Duodenal mucosa (tissue), 2 donors: Measurements from ENCODE around the gene RERE.

ENCODE experiments used
- H3K27ac ChIP-seq: one replicate; pipeline ENCODE4 v1.7.0; 2013; ENCODE audit warnings: low read depth, low read length
- H3K27me3 ChIP-seq, 2 donors: one replicate each; pipeline ENCODE4 v1.7.0; 2013; ENCODE audit warnings: low read length in 2 of 2, control low read depth in 1 of 2; ENCODE audit not compliant: insufficient read depth in 2 of 2, control insufficient read depth in 1 of 2
- H3K36me3 ChIP-seq, 2 donors: one replicate each; pipeline ENCODE4 v1.7.0; 2013; ENCODE audit warnings: low read length in 2 of 2, control low read depth in 1 of 2; ENCODE audit not compliant: insufficient read depth in 2 of 2, control insufficient read depth in 1 of 2
- H3K4me1 ChIP-seq, 2 donors: one replicate each; pipeline ENCODE4 v1.7.0; 2013; ENCODE audit warnings: low read length in 2 of 2, control low read depth in 1 of 2; ENCODE audit not compliant: insufficient read depth in 2 of 2, control insufficient read depth in 1 of 2
- H3K4me3 ChIP-seq, 2 donors: one replicate each; pipeline ENCODE4 v1.7.0; 2013; ENCODE audit warnings: low read length in 2 of 2, low read depth in 1 of 2
- H3K9ac ChIP-seq, 2 donors: one replicate each; pipeline ENCODE4 v1.7.0; 2013; ENCODE audit warnings: low read length in 2 of 2, low read depth in 1 of 2
- H3K9me3 ChIP-seq, 2 donors: one replicate each; pipeline ENCODE4 v1.7.0; 2013; ENCODE audit warnings: low read length in 2 of 2, control low read depth in 1 of 2; ENCODE audit not compliant: control insufficient read depth in 1 of 2

Gene RERE

DNA sequence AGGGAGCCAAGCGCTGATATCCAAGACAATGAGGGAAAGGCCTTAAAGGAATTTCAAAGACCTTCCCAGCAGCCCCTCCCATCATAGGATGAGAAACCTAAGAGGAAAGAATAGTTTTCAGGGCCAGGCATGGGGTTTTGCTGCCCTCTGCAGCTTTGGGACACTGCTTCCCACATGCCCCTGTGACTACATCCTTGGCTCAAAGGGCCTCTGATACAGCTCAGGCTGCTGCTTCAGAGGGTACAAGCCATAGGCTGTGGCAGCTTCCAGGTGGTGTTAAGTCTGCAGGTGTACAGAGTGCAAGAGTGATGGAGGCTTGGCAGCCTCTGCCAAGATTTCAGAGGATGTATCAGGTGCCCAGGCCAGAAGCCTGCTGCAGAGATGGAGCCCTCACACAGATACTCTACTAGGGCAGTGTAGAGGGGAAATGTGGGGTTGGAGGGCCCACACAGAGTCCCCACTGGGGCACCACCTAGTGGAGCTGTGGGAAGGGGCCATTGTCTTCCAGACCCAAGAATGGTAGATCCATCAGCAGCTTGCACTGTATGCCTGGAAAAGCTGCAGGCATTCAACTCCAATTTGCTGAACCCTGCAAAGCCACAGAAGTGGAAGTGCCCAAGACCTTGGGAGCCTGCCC lies 373.8 kb downstream of the RERE start:
- Histone ChIP-seq H3K9me3 (no peaks in the 10 kb centered on the region), H3K27ac (no peak overlapping the region), H3K27me3 (no peaks in the 10 kb centered on the region), H3K36me3 (no peaks in the 10 kb centered on the region), H3K4me1 (peaks cover 9 to 16% of the 10 kb centered on the region in 2 donors), H3K9ac (no peak overlapping the region), H3K4me3 (no peak overlapping the region)

DNA sequence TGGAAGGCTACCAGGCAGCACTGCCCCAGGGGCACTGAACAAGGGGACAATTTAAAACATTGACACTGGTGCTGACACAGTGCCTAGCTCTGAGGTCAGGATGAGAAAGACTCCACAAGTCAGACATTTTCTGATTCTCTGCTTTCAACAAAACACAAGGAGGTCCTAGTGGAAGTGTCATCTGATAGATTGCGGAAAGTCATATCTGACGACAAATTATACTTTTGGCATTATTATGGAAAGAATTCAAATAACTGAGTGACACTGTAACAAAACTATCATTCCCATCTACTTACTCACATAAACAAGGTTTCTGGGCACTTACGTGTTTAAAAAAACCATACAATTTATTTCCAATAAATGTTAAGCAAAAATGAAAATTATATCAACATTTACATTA lies 376.0 kb downstream of the RERE start:
- Histone ChIP-seq H3K27me3 (no peaks in the 10 kb centered on the region), H3K4me3 (no peak overlapping the region), H3K9ac (no peak overlapping the region), H3K27ac (no peak overlapping the region), H3K4me1 (peaks cover 10 to 20% of the 10 kb centered on the region in 2 donors), H3K9me3 (no peaks in the 10 kb centered on the region), H3K36me3 (no peaks in the 10 kb centered on the region)

DNA sequence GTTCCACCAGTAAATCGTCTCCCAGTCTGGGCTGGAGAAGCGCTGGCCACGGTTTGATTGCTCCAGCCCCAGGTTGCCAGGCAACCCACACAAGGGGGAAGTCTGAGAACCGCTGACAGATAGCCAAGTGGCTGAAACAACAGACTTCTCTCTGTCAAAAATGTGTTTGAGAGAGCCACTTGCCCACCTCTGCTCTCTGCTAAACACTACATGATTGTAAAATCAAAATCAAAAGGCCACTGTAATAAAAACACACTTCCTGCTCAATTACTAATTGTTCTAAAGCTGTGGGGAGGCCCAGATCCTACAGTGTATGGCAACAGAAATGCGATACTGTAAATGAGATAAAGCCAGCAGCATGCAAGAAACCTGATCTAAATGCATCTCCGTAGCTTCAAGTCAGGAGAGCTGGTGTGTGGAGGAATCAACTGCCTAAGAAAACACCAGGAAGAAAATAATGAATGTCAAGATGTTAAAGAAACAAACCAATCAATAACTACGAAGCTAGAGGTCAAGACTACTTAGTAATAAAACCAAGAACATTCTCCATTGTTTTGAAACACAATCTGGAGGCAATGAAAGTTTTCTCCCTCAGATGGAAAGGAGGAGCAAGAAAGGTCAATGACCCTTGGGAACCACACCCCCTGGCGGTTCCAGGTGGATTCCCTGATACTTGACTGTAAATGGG lies 378.3 kb downstream of the RERE start:
- Histone ChIP-seq H3K9ac (no peak overlapping the region), H3K9me3 (no peaks in the 10 kb centered on the region), H3K4me1 (peaks cover 15 to 26% of the 10 kb centered on the region in 2 donors), H3K4me3 (peak overlapping the region; percentile 1 to 23), H3K27ac (peak overlapping the region; percentile 23), H3K27me3 (no peaks in the 10 kb centered on the region), H3K36me3 (no peaks in the 10 kb centered on the region)

DNA sequence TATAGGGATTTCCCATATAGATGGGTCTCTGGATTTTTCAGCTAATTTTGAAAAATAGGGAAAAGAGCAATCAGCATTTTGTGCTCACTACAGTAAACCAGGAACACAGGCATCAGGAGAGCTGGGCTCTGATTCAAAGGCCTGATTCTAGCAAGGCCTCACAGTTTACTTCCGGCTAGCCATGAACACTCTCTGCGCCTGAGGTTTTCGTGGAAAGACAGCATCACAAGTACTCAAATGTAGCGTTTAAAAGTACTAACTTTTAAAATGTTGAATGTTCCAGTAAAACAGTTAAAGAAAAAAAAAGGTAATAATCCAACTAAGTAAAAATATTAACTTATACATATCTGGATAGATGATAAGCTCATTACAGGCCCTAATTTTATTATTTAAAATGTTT lies 379.0 kb downstream of the RERE start:
- peaks cover 15 to 28% of the 10 kb centered on the region in 2 donors for H3K4me1 ChIP-seq
- H3K9ac ChIP-seq, result no peak overlapping the region
- no peaks in the 10 kb centered on the region for H3K27me3 ChIP-seq
- H3K36me3 ChIP-seq, result no peaks in the 10 kb centered on the region
- no peak overlapping the region for H3K4me3 ChIP-seq
- H3K9me3 ChIP-seq, result no peaks in the 10 kb centered on the region
- H3K27ac ChIP-seq, result no peak overlapping the region

DNA sequence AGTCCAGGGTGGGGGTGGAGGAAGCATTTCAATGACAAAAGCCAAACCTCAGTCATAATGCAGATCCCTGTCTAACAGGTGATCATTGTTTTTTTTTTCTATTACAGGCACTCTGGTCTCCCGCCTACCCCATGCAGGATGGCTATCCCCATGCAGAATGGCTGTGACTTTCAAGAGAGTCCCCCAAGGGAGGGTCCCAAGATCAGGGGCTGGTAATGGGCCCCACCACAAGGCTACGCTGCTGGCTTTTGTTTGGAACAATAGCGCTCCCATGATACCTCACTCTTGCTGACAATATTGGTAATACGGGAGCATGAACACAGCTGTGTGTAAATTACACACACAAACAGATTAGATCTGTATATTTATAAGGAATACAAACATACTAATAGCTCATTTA lies 380.1 kb downstream of the RERE start:
- no peaks in the 10 kb centered on the region for H3K27me3 ChIP-seq
- no peak overlapping the region for H3K4me3 ChIP-seq
- no peaks in the 10 kb centered on the region for H3K36me3 ChIP-seq
- no peaks in the 10 kb centered on the region for H3K9me3 ChIP-seq
- no peak overlapping the region for H3K9ac ChIP-seq
- no peak overlapping the region for H3K27ac ChIP-seq
- peaks cover 15 to 28% of the 10 kb centered on the region in 2 donors for H3K4me1 ChIP-seq

DNA sequence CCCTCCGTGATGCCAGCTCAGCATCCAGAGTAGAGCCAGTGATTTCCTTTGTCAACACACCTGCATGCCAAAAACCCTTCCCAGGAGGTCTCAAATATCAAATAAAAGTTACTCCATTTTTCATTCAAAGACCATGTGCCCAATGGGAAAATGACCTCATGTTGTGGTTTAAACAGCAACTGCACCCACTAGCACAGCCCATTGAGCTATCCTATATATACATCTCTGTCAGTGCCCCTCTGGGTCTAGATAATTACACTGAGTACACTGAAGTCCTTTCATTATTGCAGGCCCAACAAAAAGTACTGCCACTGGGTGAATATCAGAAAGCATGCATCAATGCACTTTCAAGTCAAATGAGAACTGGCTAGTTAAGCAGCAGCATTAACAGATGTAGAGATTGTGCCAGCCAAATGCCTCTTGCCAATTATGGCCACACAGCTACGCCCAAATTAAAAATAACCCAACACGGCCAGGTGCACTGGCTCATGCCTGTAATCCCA lies 381.8 kb downstream of the RERE start:
- no peak overlapping the region for H3K27ac ChIP-seq
- H3K9ac ChIP-seq, result no peak overlapping the region
- no peaks in the 10 kb centered on the region for H3K27me3 ChIP-seq
- H3K36me3 ChIP-seq, result peaks cover 0 to 1% of the 10 kb centered on the region in 2 donors
- H3K9me3 ChIP-seq, result no peaks in the 10 kb centered on the region
- H3K4me3 ChIP-seq, result no peak overlapping the region
- peaks cover 19 to 23% of the 10 kb centered on the region in 2 donors for H3K4me1 ChIP-seq

DNA sequence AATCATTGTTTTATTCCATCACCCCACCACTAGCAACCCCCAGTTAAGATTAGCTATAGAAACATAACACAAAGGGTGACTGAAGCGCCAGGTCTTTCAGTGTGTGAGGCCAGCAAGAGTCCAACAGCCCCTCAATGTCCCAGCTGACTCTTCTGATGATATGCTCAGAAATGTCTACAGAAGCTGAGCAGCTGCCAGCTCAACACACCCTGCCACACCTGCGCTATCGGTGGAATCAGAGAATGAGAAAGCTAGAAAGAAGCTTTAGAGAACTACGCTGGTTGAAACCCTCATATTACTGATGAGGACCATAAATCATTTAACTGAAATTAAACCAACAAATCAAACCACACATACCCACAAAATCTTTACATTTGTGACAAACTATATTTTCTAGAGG lies 383.3 kb downstream of the RERE start:
- Histone ChIP-seq H3K9ac (no peak overlapping the region), H3K27me3 (no peaks in the 10 kb centered on the region), H3K9me3 (no peaks in the 10 kb centered on the region), H3K4me1 (peaks cover 14 to 16% of the 10 kb centered on the region in 2 donors), H3K4me3 (no peak overlapping the region), H3K36me3 (peaks cover 0 to 3% of the 10 kb centered on the region in 2 donors), H3K27ac (no peak overlapping the region)

DNA sequence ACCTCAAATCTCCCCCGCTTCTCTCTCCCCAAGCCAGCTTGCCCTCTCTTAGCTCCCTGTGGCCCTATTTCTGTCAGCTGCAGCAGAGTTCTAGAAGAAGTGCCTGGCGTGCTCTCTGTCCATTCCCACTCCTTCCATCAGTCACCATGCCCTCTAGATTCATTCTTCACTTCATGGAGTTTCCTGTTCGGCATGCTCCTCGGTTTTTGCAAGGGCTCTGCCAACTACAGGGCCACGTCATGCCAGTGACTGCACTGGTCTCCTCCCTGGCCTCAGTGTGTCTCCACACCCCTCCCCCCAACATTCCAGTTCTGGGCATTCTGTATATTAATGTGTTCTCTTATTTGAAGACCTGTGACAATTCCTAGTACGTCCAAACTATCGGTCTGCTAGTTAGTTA lies 385.7 kb downstream of the RERE start:
- H3K4me1 ChIP-seq, result peaks cover 13 to 14% of the 10 kb centered on the region in 2 donors
- peaks cover 0 to 3% of the 10 kb centered on the region in 2 donors for H3K36me3 ChIP-seq
- H3K9me3 ChIP-seq, result no peaks in the 10 kb centered on the region
- H3K27me3 ChIP-seq, result no peaks in the 10 kb centered on the region
- no peak overlapping the region for H3K27ac ChIP-seq
- no peak overlapping the region for H3K4me3 ChIP-seq
- no peak overlapping the region for H3K9ac ChIP-seq

DNA sequence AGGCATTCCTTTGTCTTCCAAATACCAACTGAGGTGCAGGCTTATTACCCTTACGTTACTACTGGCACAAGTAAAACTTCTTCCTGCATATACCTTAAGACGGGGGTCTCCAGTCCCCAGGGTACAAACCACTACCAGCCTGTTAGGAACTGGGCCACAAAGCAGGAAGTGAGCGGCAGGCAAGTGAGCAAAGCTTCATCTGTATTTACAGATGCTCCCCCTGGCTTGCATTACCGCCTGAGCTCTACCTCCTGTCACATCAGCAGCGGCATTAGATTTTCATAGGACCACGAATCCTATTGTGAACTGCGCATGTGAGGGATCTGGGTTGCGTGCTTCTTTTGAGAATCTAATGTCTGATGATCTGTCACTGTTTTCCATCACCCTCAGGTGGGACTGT lies 386.4 kb downstream of the RERE start:
- Histone ChIP-seq H3K4me3 (no peak overlapping the region), H3K9me3 (no peaks in the 10 kb centered on the region), H3K9ac (no peak overlapping the region), H3K27ac (no peak overlapping the region), H3K36me3 (peaks cover 0 to 3% of the 10 kb centered on the region in 2 donors), H3K4me1 (peaks cover 13 to 14% of the 10 kb centered on the region in 2 donors), H3K27me3 (no peaks in the 10 kb centered on the region)

DNA sequence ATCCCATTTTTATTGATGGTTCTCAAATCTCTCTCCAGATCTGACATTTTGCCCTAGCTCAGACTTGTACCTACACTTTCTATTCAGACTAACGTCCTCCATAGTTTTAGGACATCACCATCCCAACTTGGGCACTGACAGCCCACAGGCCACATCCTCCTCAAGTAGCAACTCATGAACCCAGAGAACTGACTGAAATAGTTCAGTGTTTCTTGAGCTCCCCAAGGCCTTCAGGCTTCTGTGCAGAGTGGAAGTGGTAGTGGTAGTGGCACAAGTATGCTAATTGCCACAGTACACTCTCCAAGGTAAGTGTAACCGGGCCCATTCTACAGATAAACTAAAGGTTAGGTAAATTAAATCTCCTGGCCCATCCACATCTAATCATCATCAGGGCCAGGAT lies 387.0 kb downstream of the RERE start:
- H3K36me3 ChIP-seq, result peaks cover 0 to 3% of the 10 kb centered on the region in 2 donors
- no peak overlapping the region for H3K27ac ChIP-seq
- no peaks in the 10 kb centered on the region for H3K27me3 ChIP-seq
- no peak overlapping the region for H3K4me3 ChIP-seq
- no peak overlapping the region for H3K9ac ChIP-seq
- no peaks in the 10 kb centered on the region for H3K9me3 ChIP-seq
- peaks cover 13 to 17% of the 10 kb centered on the region in 2 donors for H3K4me1 ChIP-seq
